Neuron (in vitro differentiated cells): ENCODE measurements around the gene NUDT15.
"Not testable (repeated sequence)": the region's sequence is repeated elsewhere in the genome, so short reads cannot be mapped to it uniquely, and the experiment has no call there.

Experiments
- H2AFZ ChIP-seq: one replicate; pipeline ENCODE4 v1.6.1; 2013; ENCODE audit warnings: low read depth, mild to moderate bottlenecking, inconsistent platforms, low read length, moderate library complexity
- H3K27me3 ChIP-seq: one replicate; pipeline ENCODE4 v1.6.1; 2013; ENCODE audit warnings: low read length; ENCODE audit not compliant: insufficient read depth
- H3K36me3 ChIP-seq: one replicate; pipeline ENCODE4 v1.6.1; 2013; ENCODE audit warnings: low read length; ENCODE audit not compliant: insufficient read depth
- H3K4me1 ChIP-seq: one replicate; pipeline ENCODE4 v1.6.1; 2013; ENCODE audit warnings: low read length; ENCODE audit not compliant: insufficient read depth
- H3K4me3 ChIP-seq: 2 replicates; pipeline ENCODE4 v1.5.1; 2013; ENCODE audit warnings: mild to moderate bottlenecking, low read length, moderate library complexity
- H3K9me3 ChIP-seq: one replicate; pipeline ENCODE4 v1.6.1; 2013; ENCODE audit warnings: low read length

NUDT15 gene

GRCh38 chr13:48058536-48058935 is 21.0 kb downstream of the NUDT15 start:
- not testable (repeated sequence) for H3K4me3 ChIP-seq, H3K27me3 ChIP-seq, H2AFZ ChIP-seq

GRCh38 chr13:48059951-48060350 is 22.4 kb downstream of the NUDT15 start:
- H2AFZ ChIP-seq, H3K9me3 ChIP-seq, H3K27me3 ChIP-seq, H3K4me3 ChIP-seq, H3K4me1 ChIP-seq, H3K36me3 ChIP-seq: not testable (repeated sequence)

More at GRCh38 chr13:48058536-48058935, 21.0 kb downstream of the NUDT15 start:
- not testable (repeated sequence) for H3K9me3 ChIP-seq, H3K4me1 ChIP-seq
- H3K36me3 ChIP-seq: peaks cover 11% of the 10 kb centered on the region

GRCh38 chr13:48066310-48066989 is 28.9 kb downstream of the NUDT15 start:
- Histone ChIP-seq H3K4me1 (no peaks in the 10 kb centered on the region), H3K27me3 (no peaks in the 10 kb centered on the region), H3K36me3 (peaks cover 37% of the 10 kb centered on the region), H3K9me3 (peaks cover 44% of the 10 kb centered on the region), H2AFZ (no peak overlapping the region), H3K4me3 (no peak overlapping the region)

GRCh38 chr13:48068036-48068435 is 30.5 kb downstream of the NUDT15 start:
- Histone ChIP-seq H3K9me3 (peaks cover 59% of the 10 kb centered on the region), H3K27me3 (no peaks in the 10 kb centered on the region), H3K4me3 (no peak overlapping the region), H3K4me1 (no peaks in the 10 kb centered on the region), H3K36me3 (peaks cover 49% of the 10 kb centered on the region), H2AFZ (no peak overlapping the region)

- Histone ChIP-seq H2AFZ (no peak overlapping the region), H3K27me3 (no peaks in the 10 kb centered on the region), H3K9me3 (peaks cover 64% of the 10 kb centered on the region), H3K4me1 (no peaks in the 10 kb centered on the region), H3K36me3 (peaks cover 58% of the 10 kb centered on the region), H3K4me3 (no peak overlapping the region)
Observed at GRCh38 chr13:48068952-48069351, 31.4 kb downstream of the NUDT15 start.

GRCh38 chr13:48069573-48069972 is 32.0 kb downstream of the NUDT15 start:
- Histone ChIP-seq H3K27me3 (no peaks in the 10 kb centered on the region), H3K4me3 (no peak overlapping the region), H3K36me3 (peaks cover 65% of the 10 kb centered on the region), H3K4me1 (no peaks in the 10 kb centered on the region), H3K9me3 (peaks cover 67% of the 10 kb centered on the region), H2AFZ (no peak overlapping the region)

GRCh38 chr13:48070942-48071341 is 33.4 kb downstream of the NUDT15 start:
- H3K9me3 ChIP-seq: peaks cover 69% of the 10 kb centered on the region
- no peak overlapping the region for H2AFZ ChIP-seq
- H3K4me1 ChIP-seq: no peaks in the 10 kb centered on the region
- H3K36me3 ChIP-seq: peaks cover 74% of the 10 kb centered on the region
- no peak overlapping the region for H3K4me3 ChIP-seq
- H3K27me3 ChIP-seq: no peaks in the 10 kb centered on the region

GRCh38 chr13:48072304-48072703 is 34.8 kb downstream of the NUDT15 start:
- no peaks in the 10 kb centered on the region for H3K27me3 ChIP-seq
- H3K4me1 ChIP-seq: no peaks in the 10 kb centered on the region
- no peak overlapping the region for H2AFZ ChIP-seq
- peaks cover 57% of the 10 kb centered on the region for H3K9me3 ChIP-seq
- peaks cover 74% of the 10 kb centered on the region for H3K36me3 ChIP-seq
- H3K4me3 ChIP-seq: no peak overlapping the region

- Histone ChIP-seq H3K4me3 (no peak overlapping the region), H3K9me3 (peaks cover 54% of the 10 kb centered on the region), H3K4me1 (no peaks in the 10 kb centered on the region), H2AFZ (no peak overlapping the region), H3K36me3 (peaks cover 73% of the 10 kb centered on the region), H3K27me3 (no peaks in the 10 kb centered on the region)
Observed at GRCh38 chr13:48072787-48073186, 35.3 kb downstream of the NUDT15 start.

- Histone ChIP-seq H3K4me3 (no peak overlapping the region), H3K27me3 (no peaks in the 10 kb centered on the region), H3K9me3 (peaks cover 43% of the 10 kb centered on the region), H3K36me3 (peaks cover 74% of the 10 kb centered on the region), H2AFZ (no peak overlapping the region), H3K4me1 (no peaks in the 10 kb centered on the region)
Observed at GRCh38 chr13:48074006-48074405, 36.5 kb downstream of the NUDT15 start.

- Histone ChIP-seq H3K36me3 (peaks cover 81% of the 10 kb centered on the region), H3K4me1 (no peaks in the 10 kb centered on the region), H3K9me3 (peaks cover 11% of the 10 kb centered on the region), H3K4me3 (no peak overlapping the region), H3K27me3 (no peaks in the 10 kb centered on the region), H2AFZ (no peak overlapping the region)
Observed at GRCh38 chr13:48078251-48078656, 40.7 kb downstream of the NUDT15 start.

- Histone ChIP-seq H3K9me3 (no peaks in the 10 kb centered on the region), H3K36me3 (peaks cover 74% of the 10 kb centered on the region), H3K4me3 (no peak overlapping the region), H3K27me3 (no peaks in the 10 kb centered on the region), H3K4me1 (no peaks in the 10 kb centered on the region), H2AFZ (no peak overlapping the region)
Observed at GRCh38 chr13:48081739-48082138, 44.2 kb downstream of the NUDT15 start.

GRCh38 chr13:48086272-48086671 is 48.7 kb downstream of the NUDT15 start:
- Histone ChIP-seq H3K36me3 (peaks cover 41% of the 10 kb centered on the region), H3K4me1 (no peaks in the 10 kb centered on the region), H3K4me3 (no peak overlapping the region), H2AFZ (no peak overlapping the region), H3K9me3 (no peaks in the 10 kb centered on the region), H3K27me3 (no peaks in the 10 kb centered on the region)

GRCh38 chr13:48093588-48093987 is 56.1 kb downstream of the NUDT15 start:
- H3K27me3 ChIP-seq: no peaks in the 10 kb centered on the region
- no peaks in the 10 kb centered on the region for H3K9me3 ChIP-seq

More at GRCh38 chr13:48093588-48093987, 56.1 kb downstream of the NUDT15 start:
- Histone ChIP-seq H2AFZ (no peak overlapping the region), H3K4me3 (peak overlapping the region; percentile 86), H3K36me3 (no peaks in the 10 kb centered on the region), H3K4me1 (peaks cover 9% of the 10 kb centered on the region)
